K562 (cell line): Measurements from ENCODE around the gene REEP6. TPM values are rescaled to one million over a fixed set of nuclear protein-coding genes. Genes with fewer than 3 reads are reported as not detected.
A peak's percentile ranks its signal among the peaks of the same experiment; 100 is the strongest.

ENCODE experiments used
- ATAC-seq: fragments of 200-7000 bp; cut with Tn5 transposase; 3 replicates; pipeline ENCODE4 v1.9.1; 2020; ENCODE audit warnings: moderate library complexity
- BruUV-seq: library from RNA; stranded (reverse); fragments of 400-500 nt; replicated peaks from 2 replicates; lab custom pipeline; 2021; lab: Mats Ljungman, UMichigan
- CTCF ChIA-PET: fragments of 300-600 bp; formaldehyde crosslinking; extraction: SDS; loops from one replicate; lab custom pipeline; 2021; ENCODE audit warnings: low intra/inter-chr PET ratio; lab: Yijun Ruan, JAX
- POLR2A ChIA-PET: fragments of 300-600, 350-650 bp; sonication (Branson Sonifier 250); formaldehyde crosslinking; extraction: SDS; loops from one replicate; lab custom pipeline; 2021; ENCODE audit warnings: antibody characterized with exemption, inconsistent platforms; lab: Yijun Ruan, JAX
- DNase-seq, 4 experiments: peaks; one replicate each; pipeline versions ENCODE4 v3.0.0 to v3.0.0-alpha.2; 2011 to 2018; ENCODE audit warnings: low spot score in 3 of 4, mixed read lengths in 3 of 4; ENCODE audit errors: extremely low read depth in 1 of 4
- FAIRE-seq: peaks from 2 replicates; lab custom pipeline; 2011; peaks lifted over from hg19 to GRCh38; lab: Jason Lieb, UNC
- H2AFZ ChIP-seq: 2 replicates; pipeline ENCODE4 v1.6.0; 2011; ENCODE audit warnings: low read depth, low read length, control low read depth, inconsistent platforms
- H3K27ac ChIP-seq: fragments of 200-600 bp; 3 replicates; pipeline ENCODE4 v1.8.0; 2011; ENCODE audit warnings: low read depth, mild to moderate bottlenecking, control low read depth, inconsistent platforms, low read length, moderate library complexity, mixed read lengths; ENCODE audit errors: extremely low read depth
- H3K27me3 ChIP-seq, 2 experiments: fragments of 300-600 bp in 1 of 2; 2 replicates in 1 of 2; 3 replicates in 1 of 2; pipeline versions ENCODE4 v1.6.0 to v1.8.0; 2011; ENCODE audit warnings: inconsistent platforms in 2 of 2, low read length in 2 of 2, mild to moderate bottlenecking in 1 of 2, mixed read lengths in 1 of 2, moderate library complexity in 1 of 2; ENCODE audit not compliant: control insufficient read depth in 2 of 2, insufficient read depth in 2 of 2
- H3K36me3 ChIP-seq: fragments of 300-600 bp; 3 replicates; pipeline ENCODE4 v1.8.0; 2011; ENCODE audit warnings: mild to moderate bottlenecking, low read length, inconsistent platforms; ENCODE audit not compliant: control insufficient read depth, insufficient read depth
- H3K4me1 ChIP-seq, 2 experiments: fragments of 200-600 bp in 1 of 2; replicated peaks in 1 of 2; 2 replicates in 1 of 2; 3 replicates in 1 of 2; pipeline versions ENCODE4 v1.5.1 to v1.8.0; 2011; ENCODE audit warnings: inconsistent platforms in 2 of 2, low read length in 2 of 2, mild to moderate bottlenecking in 1 of 2, mixed read lengths in 1 of 2, moderate library complexity in 1 of 2; ENCODE audit not compliant: control insufficient read depth in 2 of 2, insufficient read depth in 2 of 2
- H3K4me2 ChIP-seq: 2 replicates; pipeline ENCODE4 v1.6.1; 2011; ENCODE audit warnings: low read length, control low read depth, inconsistent platforms, mixed read lengths; ENCODE audit not compliant: insufficient read depth
- H3K4me3 ChIP-seq: fragments of 200-600 bp; sonication (generic), shearing (Covaris generic); 2 replicates; pipeline ENCODE4 v1.5.1; 2016; ENCODE audit warnings: control low read depth, inconsistent platforms
- H3K79me2 ChIP-seq: fragments of 200-600 bp; 3 replicates; pipeline ENCODE4 v1.8.0; 2011; ENCODE audit warnings: low read length, inconsistent platforms; ENCODE audit not compliant: control insufficient read depth, insufficient read depth
- H3K9ac ChIP-seq, 2 experiments: 2 replicates each; pipeline versions ENCODE4 v1.6.0 to v1.6.1; 2011; ENCODE audit warnings: low read depth in 2 of 2, low read length in 2 of 2, control low read depth in 1 of 2, inconsistent platforms in 1 of 2, mild to moderate bottlenecking in 1 of 2, mixed read lengths in 1 of 2; ENCODE audit not compliant: insufficient read depth in 1 of 2
- H3K9me1 ChIP-seq: one replicate; pipeline ENCODE4 v1.6.0; 2011; ENCODE audit warnings: inconsistent platforms, mild to moderate bottlenecking, low read length, moderate library complexity; ENCODE audit not compliant: control insufficient read depth, insufficient read depth
- H3K9me3 ChIP-seq: replicated peaks from 2 replicates; pipeline ENCODE4 v1.5.1; 2011; ENCODE audit warnings: low read depth, low read length, inconsistent platforms; ENCODE audit not compliant: control insufficient read depth, insufficient read depth
- H4K20me1 ChIP-seq: replicated peaks from 2 replicates; pipeline ENCODE4 v1.6.1; 2011; ENCODE audit warnings: low read length, inconsistent platforms, mixed read lengths; ENCODE audit not compliant: control insufficient read depth, insufficient read depth
- KLF1 ChIP-seq: fragments of 450-650 bp; IDR thresholded peaks from 2 replicates; pipeline ENCODE4 v1.6.1; 2016; ENCODE audit warnings: missing genetic modification characterization, missing compliant biosample characterization
- MEIS2 ChIP-seq: fragments of 450-650 bp; IDR thresholded peaks from 2 replicates; pipeline ENCODE4 v1.6.1; 2014; ENCODE audit warnings: mild to moderate bottlenecking; ENCODE audit not compliant: partially characterized antibody
- WGBS: fragments of 100-300 bp; shearing (Covaris generic); methylation state at CpG from one replicate; pipeline ENCODE4 v1.1.6; 2016; ENCODE audit warnings: low coverage, mixed read lengths; ENCODE audit not compliant: insufficient coverage; ENCODE audit errors: missing lambda C conversion rate; 5-methylcytosine and 5-hydroxymethylcytosine counted together
- in situ Hi-C: fragments of 300-500 bp; cut with MboI; formaldehyde crosslinking; loops from 4 replicates; pipeline ENCODE4 v1.15.0; 2018; ENCODE audit warnings: inconsistent platforms, mixed read lengths
- intact Hi-C: fragments of 100-400 bp; cut with micrococcal nuclease; formaldehyde crosslinking; loops from 2 replicates; pipeline ENCODE4 v1.14.2; 2022
- polyA plus RNA-seq, 8 experiments: library from polyadenylated mRNA; depleted of rRNA in 4 of 8; stranded (reverse) in 5 of 8; unstranded in 3 of 8; fragments of >200 nt; fragmentation: Nextera tagmentation in 2 of 8; fragmentation: Illumina TruSeq in 1 of 8; extraction: Ambion mirVana in 2 of 8; extraction: Trizol in 1 of 8; gene quantifications; 2 replicates each; pipeline versions ENCODE4 v1.2.1 to v1.2.3, GENCODE V29; 2011 to 2014; ENCODE audit warnings: inconsistent platforms in 1 of 8, missing spikeins in 1 of 8
- total RNA-seq, 7 experiments: library from RNA; depleted of rRNA in 6 of 7; stranded (reverse); fragments of >200 nt in 6 of 7; fragmentation: Illumina TruSeq in 2 of 7; extraction: Trizol in 2 of 7; gene quantifications; 2 replicates each; pipeline versions ENCODE4 v1.2.1 to v1.2.3, GENCODE V29; 2011 to 2021; ENCODE audit warnings: low replicate concordance in 1 of 7
- TF ChIP-seq, protein P1 (sequence below), 3 experiments: fragments of 200-800 bp in 1 of 3; sonication (Bioruptor generic) in 1 of 3; sonication (generic) in 1 of 3; formaldehyde crosslinking in 1 of 3; IDR thresholded peaks; 2 replicates each; pipeline versions ENCODE4 v1.6.1 to v1.8.0; 2016 to 2022; ENCODE audit warnings: mild to moderate bottlenecking in 2 of 3, missing compliant biosample characterization in 2 of 3, missing genetic modification characterization in 2 of 3, missing genetic modification reagents in 1 of 3
- TF ChIP-seq, protein P2 (sequence below): fragments of 200-800 bp; sonication (Bioruptor generic); IDR thresholded peaks from 2 replicates; pipeline ENCODE4 v1.6.1; 2017; ENCODE audit warnings: missing genetic modification characterization, missing compliant biosample characterization
- TF ChIP-seq, protein P3 (sequence below), 2 experiments: fragments of 450-650 bp; formaldehyde crosslinking in 1 of 2; IDR thresholded peaks; 2 replicates each; pipeline versions ENCODE4 v1.4.0 to v1.6.1; 2014 to 2020; ENCODE audit warnings: mild to moderate bottlenecking in 2 of 2, borderline replicate concordance in 1 of 2, low read depth in 1 of 2

REEP6 gene
- total and polyA plus RNA-seq, 9 of the 15 experiments (the other 6 are each of a cell fraction or from before 2014, with no cell fraction given), result 1.2 to 64.2 (median 12.7) TPM

DNA sequence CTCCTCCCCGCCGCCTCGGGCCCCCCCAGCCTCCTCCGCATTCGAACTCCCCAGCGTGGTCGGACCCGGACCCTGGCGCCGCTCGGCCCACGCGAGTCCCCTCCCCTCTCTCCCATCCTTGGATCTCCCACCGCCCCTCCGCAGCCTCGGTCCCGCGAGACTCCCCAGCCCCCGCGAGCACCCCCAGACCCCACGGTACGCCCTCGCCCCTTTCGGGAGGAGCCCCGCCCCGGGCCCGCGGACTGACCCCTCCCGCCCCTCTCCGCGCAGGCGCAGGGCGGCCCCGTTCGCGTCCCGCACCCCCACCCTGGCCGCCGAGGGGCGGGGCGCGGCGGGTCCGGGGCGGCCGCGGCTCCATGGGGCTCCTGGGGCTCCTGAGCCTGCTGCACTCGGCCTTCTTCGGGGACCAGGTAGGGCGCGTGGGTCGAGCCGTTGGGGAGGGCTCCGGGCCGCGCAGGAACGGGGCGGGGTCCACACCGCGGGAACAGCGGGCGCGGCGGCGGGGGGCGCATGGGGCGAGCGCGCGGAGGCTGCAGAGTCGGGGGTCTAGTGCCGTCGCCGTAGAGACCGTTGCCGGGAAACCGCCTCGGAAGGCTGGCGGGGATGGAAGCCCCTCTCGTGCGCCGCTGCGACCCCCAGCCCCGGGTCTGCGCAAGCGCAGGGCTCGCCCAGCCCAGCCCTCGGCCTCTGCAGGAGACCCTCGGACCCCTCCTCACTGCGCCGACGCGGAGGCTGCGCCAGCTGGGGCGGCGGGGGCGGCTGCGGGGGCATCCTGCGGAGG, 44.9 kb upstream of the REEP6 start:
- in situ Hi-C loops, result no loop called here
- no TSS peak for BruUV-seq
- Histone ChIP-seq H4K20me1 (peaks cover 20% of the 10 kb centered on the region), H2AFZ (no peak overlapping the region), H3K4me3 (peak overlapping the region; percentile 41), H3K79me2 (peaks cover 13% of the 10 kb centered on the region), H3K27ac (no peak overlapping the region), H3K4me2 (peak overlapping the region; percentile 8; the same call in 1 of the 2 replicates), H3K9me3 (no peaks in the 10 kb centered on the region), H3K4me1 (peaks cover 26 to 75% of the 10 kb centered on the region in 2 experiments), H3K9me1 (no peaks in the 10 kb centered on the region), H3K9ac (peak overlapping the region in 1 of 2 experiments; percentile 67; a peak in 2 of 4 replicates), H3K36me3 (peaks cover 18% of the 10 kb centered on the region; the same call in 1 of the 3 replicates), H3K27me3 (peaks cover 0 to 9% of the 10 kb centered on the region in 2 experiments; a peak in 1 of 5 replicates)
- CTCF ChIA-PET, result interaction anchor here (1.1 kb wide), 1 partner anchor 67 kb away, joined by 6 read pairs; the partner anchor contains the start of gene ADAMTSL5
- DNase-seq, result peak; percentile 77 to 95 (median 94)
- intact Hi-C loops, result loop anchor here (10.0 kb wide), 1 partner anchor 171 kb away; the partner anchor contains the start of gene FAM174C
- ATAC-seq, result peak; percentile 64
- no peak for FAIRE-seq
- WGBS, result 5% methylated on average over 40 of the region's 99 CpGs
- POLR2A ChIA-PET, result interaction anchor here (0.6 to 0.8 kb wide), 2 partner anchors 9 to 12 kb away, joined by 5 to 6 read pairs; no protein-coding TSS in a partner anchor
- TF ChIP-seq, protein P1, sequence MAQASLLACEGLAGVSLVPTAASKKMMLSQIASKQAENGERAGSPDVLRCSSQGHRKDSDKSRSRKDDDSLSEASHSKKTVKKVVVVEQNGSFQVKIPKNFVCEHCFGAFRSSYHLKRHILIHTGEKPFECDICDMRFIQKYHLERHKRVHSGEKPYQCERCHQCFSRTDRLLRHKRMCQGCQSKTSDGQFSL (CRISPR knock-in tag; IDR thresholded peaks at IDR 0.05), result peak; percentile 85
- TF ChIP-seq, protein P1 (tag; IDR thresholded peaks at IDR 0.05), result peak in 1 of 2 experiments; percentile 81; a peak in 2 of 4 replicates
- TF ChIP-seq, protein P2, sequence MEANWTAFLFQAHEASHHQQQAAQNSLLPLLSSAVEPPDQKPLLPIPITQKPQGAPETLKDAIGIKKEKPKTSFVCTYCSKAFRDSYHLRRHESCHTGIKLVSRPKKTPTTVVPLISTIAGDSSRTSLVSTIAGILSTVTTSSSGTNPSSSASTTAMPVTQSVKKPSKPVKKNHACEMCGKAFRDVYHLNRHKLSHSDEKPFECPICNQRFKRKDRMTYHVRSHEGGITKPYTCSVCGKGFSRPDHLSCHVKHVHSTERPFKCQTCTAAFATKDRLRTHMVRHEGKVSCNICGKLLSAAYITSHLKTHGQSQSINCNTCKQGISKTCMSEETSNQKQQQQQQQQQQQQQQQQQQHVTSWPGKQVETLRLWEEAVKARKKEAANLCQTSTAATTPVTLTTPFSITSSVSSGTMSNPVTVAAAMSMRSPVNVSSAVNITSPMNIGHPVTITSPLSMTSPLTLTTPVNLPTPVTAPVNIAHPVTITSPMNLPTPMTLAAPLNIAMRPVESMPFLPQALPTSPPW (CRISPR knock-in tag), result 0 out of 2 replicates have a peak, but pooled peaks have one; percentile 33
- peak; percentile 18 for TF ChIP-seq MEIS2
- no peak for TF ChIP-seq KLF1 (tag)
- TF ChIP-seq, protein P3, sequence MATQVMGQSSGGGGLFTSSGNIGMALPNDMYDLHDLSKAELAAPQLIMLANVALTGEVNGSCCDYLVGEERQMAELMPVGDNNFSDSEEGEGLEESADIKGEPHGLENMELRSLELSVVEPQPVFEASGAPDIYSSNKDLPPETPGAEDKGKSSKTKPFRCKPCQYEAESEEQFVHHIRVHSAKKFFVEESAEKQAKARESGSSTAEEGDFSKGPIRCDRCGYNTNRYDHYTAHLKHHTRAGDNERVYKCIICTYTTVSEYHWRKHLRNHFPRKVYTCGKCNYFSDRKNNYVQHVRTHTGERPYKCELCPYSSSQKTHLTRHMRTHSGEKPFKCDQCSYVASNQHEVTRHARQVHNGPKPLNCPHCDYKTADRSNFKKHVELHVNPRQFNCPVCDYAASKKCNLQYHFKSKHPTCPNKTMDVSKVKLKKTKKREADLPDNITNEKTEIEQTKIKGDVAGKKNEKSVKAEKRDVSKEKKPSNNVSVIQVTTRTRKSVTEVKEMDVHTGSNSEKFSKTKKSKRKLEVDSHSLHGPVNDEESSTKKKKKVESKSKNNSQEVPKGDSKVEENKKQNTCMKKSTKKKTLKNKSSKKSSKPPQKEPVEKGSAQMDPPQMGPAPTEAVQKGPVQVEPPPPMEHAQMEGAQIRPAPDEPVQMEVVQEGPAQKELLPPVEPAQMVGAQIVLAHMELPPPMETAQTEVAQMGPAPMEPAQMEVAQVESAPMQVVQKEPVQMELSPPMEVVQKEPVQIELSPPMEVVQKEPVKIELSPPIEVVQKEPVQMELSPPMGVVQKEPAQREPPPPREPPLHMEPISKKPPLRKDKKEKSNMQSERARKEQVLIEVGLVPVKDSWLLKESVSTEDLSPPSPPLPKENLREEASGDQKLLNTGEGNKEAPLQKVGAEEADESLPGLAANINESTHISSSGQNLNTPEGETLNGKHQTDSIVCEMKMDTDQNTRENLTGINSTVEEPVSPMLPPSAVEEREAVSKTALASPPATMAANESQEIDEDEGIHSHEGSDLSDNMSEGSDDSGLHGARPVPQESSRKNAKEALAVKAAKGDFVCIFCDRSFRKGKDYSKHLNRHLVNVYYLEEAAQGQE (IDR thresholded peaks at IDR 0.05; ENCODE audit: borderline replicate concordance), result peak; percentile 11; the same call in 1 of the 2 replicates
- TF ChIP-seq, protein P3 (CRISPR knock-in tag; IDR thresholded peaks at IDR 0.05; ENCODE audit: low read depth), result no peak
